Neural cell (in vitro differentiated cells): ENCODE results near the gene RIN2. TPM values are rescaled to one million over a fixed set of nuclear protein-coding genes. Genes with fewer than 3 reads are reported as not detected.

ENCODE experiments used
- H2AFZ ChIP-seq: fragments of 200-600, 300-800 bp; sonication (generic), shearing (Covaris generic); 2 replicates; pipeline ENCODE4 v1.6.0; 2014; ENCODE audit warnings: low read depth, mild to moderate bottlenecking, antibody characterized with exemption, low read length, moderate library complexity
- H3F3A ChIP-seq: fragments of 200-600 bp; shearing (Covaris generic); 2 replicates; pipeline ENCODE4 v1.6.1; 2016; ENCODE audit warnings: mild to moderate bottlenecking, moderate library complexity, mixed read lengths, antibody characterized with exemption, low read length; ENCODE audit not compliant: insufficient read depth, poor library complexity, severe bottlenecking
- H3K27ac ChIP-seq: fragments of 200-600, 300-800 bp; sonication (generic), shearing (Covaris generic); 2 replicates; pipeline ENCODE4 v1.5.1; 2014; ENCODE audit warnings: mild to moderate bottlenecking, low read length, moderate library complexity
- H3K27me3 ChIP-seq: fragments of 300-800, 200-600 bp; sonication (generic), shearing (Covaris generic); 2 replicates; pipeline ENCODE4 v1.6.0; 2014; ENCODE audit warnings: mild to moderate bottlenecking, low read depth, low read length, moderate library complexity; ENCODE audit not compliant: insufficient read depth
- H3K36me3 ChIP-seq: fragments of 300-800, 200-600 bp; sonication (generic), shearing (Covaris generic); 2 replicates; pipeline ENCODE4 v1.5.1; 2014; ENCODE audit warnings: mild to moderate bottlenecking, antibody characterized with exemption, low read length, moderate library complexity; ENCODE audit not compliant: insufficient read depth
- H3K4me2 ChIP-seq: fragments of 300-800, 200-600 bp; sonication (generic), shearing (Covaris generic); 2 replicates; pipeline ENCODE4 v1.6.0; 2014; ENCODE audit warnings: mild to moderate bottlenecking, low read length
- H3K4me3 ChIP-seq: fragments of 300-800, 200-600 bp; sonication (generic), shearing (Covaris generic); 2 replicates; pipeline ENCODE4 v1.5.1; 2014; ENCODE audit warnings: mild to moderate bottlenecking, low read length, moderate library complexity
- H3K79me2 ChIP-seq: fragments of 200-600 bp; shearing (Covaris generic); replicated peaks from 2 replicates; pipeline ENCODE4 v1.6.0; 2014; ENCODE audit warnings: mild to moderate bottlenecking, low read length, moderate library complexity; ENCODE audit not compliant: insufficient read depth
- H3K9ac ChIP-seq: fragments of 300-800, 200-600 bp; sonication (generic), shearing (Covaris generic); 2 replicates; pipeline ENCODE4 v1.6.1; 2016; ENCODE audit warnings: mild to moderate bottlenecking, low read length, mixed read lengths
- H3K9me2 ChIP-seq: fragments of 200-600 bp; shearing (Covaris generic); 2 replicates; pipeline ENCODE4 v1.6.1; 2016; ENCODE audit warnings: mild to moderate bottlenecking, low read length, mixed read lengths; ENCODE audit not compliant: insufficient read depth
- H3K9me3 ChIP-seq: fragments of 200-600, 300-800 bp; sonication (generic), shearing (Covaris generic); 2 replicates; pipeline ENCODE4 v1.6.1; 2016; ENCODE audit warnings: mild to moderate bottlenecking, mixed run types, low read length, moderate library complexity, mixed read lengths
- H4K20me1 ChIP-seq: fragments of 200-600 bp; shearing (Covaris generic); 2 replicates; pipeline ENCODE4 v1.6.1; 2016; ENCODE audit warnings: mild to moderate bottlenecking, mixed run types; ENCODE audit not compliant: insufficient read depth
- EP300 ChIP-seq: fragments of 450-650 bp; conservative IDR thresholded peaks from 2 replicates; pipeline ENCODE4 v1.6.1; 2014; ENCODE audit warnings: antibody characterized with exemption, mild to moderate bottlenecking, moderate library complexity; ENCODE audit not compliant: poor library complexity, severe bottlenecking
- EZH2 ChIP-seq: fragments of 200-600, 300-800 bp; shearing (Covaris generic), sonication (generic); IDR thresholded peaks from 2 replicates; pipeline ENCODE4 v1.6.1; 2014; ENCODE audit warnings: antibody characterized with exemption, low read length, borderline replicate concordance, mild to moderate bottlenecking; ENCODE audit not compliant: insufficient read depth, poor library complexity, severe bottlenecking
- MXI1 ChIP-seq: fragments of 450-650 bp; conservative IDR thresholded peaks from 2 replicates; pipeline ENCODE4 v1.6.1; 2014; ENCODE audit warnings: antibody characterized with exemption, mild to moderate bottlenecking; ENCODE audit not compliant: poor library complexity, severe bottlenecking
- POLR2AphosphoS5 ChIP-seq: IDR thresholded peaks from 2 replicates; pipeline ENCODE4 v1.6.1; 2012
- RAD21 ChIP-seq: fragments of 450-650 bp; conservative IDR thresholded peaks from 2 replicates; pipeline ENCODE4 v1.6.1; 2014; ENCODE audit warnings: antibody characterized with exemption, mild to moderate bottlenecking, moderate library complexity
- SMC3 ChIP-seq: fragments of 450-650 bp; conservative IDR thresholded peaks from 2 replicates; pipeline ENCODE4 v1.6.1; 2014; ENCODE audit warnings: antibody characterized with exemption, mild to moderate bottlenecking, moderate library complexity; ENCODE audit not compliant: poor library complexity
- TAF1 ChIP-seq: IDR thresholded peaks from 2 replicates; pipeline ENCODE4 v1.6.1; 2012; ENCODE audit warnings: low read depth
- polyA plus RNA-seq: library from polyadenylated mRNA; depleted of rRNA; stranded (reverse); fragments of >200 nt; gene quantifications from 2 replicates; pipeline ENCODE4 v1.2.3, GENCODE V29; 2014
- TF ChIP-seq, protein P1 (sequence below): fragments of 450-650 bp; IDR thresholded peaks from 2 replicates; pipeline ENCODE4 v1.5.1; 2014; ENCODE audit warnings: antibody characterized with exemption, mild to moderate bottlenecking, moderate library complexity; ENCODE audit not compliant: poor library complexity, severe bottlenecking
- TF ChIP-seq, protein P2 (sequence below): IDR thresholded peaks from 2 replicates; pipeline ENCODE4 v1.6.1; 2012; ENCODE audit warnings: borderline replicate concordance

Gene RIN2
- polyA plus RNA-seq, 1 donor from 2014 or later: 4.7 TPM

DNA sequence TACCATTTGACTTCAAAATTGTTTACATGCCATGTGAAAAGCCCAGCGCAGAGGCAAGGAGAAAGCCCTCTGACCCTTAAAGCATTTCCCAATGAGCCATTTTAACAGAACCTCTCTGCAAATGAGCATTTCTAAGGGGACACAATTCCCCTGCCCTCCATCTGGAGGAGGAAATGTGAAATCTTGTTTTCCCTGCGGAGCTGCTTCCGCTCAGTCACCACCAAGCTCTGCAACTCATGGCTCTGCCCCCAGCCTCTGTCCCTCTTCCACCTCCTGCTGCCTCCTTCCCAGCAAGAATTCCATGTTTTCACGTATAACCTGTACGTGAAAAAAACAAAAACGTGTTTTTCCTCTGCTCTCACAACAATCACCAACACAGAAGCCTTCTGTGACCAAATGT, 12.3 kb downstream of the RIN2 start:
- no peak overlapping the region for H3K27ac ChIP-seq
- H3K4me2 ChIP-seq: no peak overlapping the region
- H3K9me2 ChIP-seq: no peaks in the 10 kb centered on the region
- no peak for TF ChIP-seq TAF1
- TF ChIP-seq POLR2AphosphoS5: no peak
- TF ChIP-seq EP300: no peak
- TF ChIP-seq MXI1: no peak
- TF ChIP-seq, protein P1, sequence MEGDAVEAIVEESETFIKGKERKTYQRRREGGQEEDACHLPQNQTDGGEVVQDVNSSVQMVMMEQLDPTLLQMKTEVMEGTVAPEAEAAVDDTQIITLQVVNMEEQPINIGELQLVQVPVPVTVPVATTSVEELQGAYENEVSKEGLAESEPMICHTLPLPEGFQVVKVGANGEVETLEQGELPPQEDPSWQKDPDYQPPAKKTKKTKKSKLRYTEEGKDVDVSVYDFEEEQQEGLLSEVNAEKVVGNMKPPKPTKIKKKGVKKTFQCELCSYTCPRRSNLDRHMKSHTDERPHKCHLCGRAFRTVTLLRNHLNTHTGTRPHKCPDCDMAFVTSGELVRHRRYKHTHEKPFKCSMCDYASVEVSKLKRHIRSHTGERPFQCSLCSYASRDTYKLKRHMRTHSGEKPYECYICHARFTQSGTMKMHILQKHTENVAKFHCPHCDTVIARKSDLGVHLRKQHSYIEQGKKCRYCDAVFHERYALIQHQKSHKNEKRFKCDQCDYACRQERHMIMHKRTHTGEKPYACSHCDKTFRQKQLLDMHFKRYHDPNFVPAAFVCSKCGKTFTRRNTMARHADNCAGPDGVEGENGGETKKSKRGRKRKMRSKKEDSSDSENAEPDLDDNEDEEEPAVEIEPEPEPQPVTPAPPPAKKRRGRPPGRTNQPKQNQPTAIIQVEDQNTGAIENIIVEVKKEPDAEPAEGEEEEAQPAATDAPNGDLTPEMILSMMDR: no peak
- no peak overlapping the region for H2AFZ ChIP-seq
- H3K27me3 ChIP-seq: no peaks in the 10 kb centered on the region
- H3F3A ChIP-seq: no peaks in the 10 kb centered on the region
- no peaks in the 10 kb centered on the region for H4K20me1 ChIP-seq
- H3K4me3 ChIP-seq: no peak overlapping the region
- H3K9ac ChIP-seq: no peak overlapping the region
- no peaks in the 10 kb centered on the region for H3K9me3 ChIP-seq
- H3K36me3 ChIP-seq: no peaks in the 10 kb centered on the region
- peaks cover 17% of the 10 kb centered on the region for H3K79me2 ChIP-seq

DNA sequence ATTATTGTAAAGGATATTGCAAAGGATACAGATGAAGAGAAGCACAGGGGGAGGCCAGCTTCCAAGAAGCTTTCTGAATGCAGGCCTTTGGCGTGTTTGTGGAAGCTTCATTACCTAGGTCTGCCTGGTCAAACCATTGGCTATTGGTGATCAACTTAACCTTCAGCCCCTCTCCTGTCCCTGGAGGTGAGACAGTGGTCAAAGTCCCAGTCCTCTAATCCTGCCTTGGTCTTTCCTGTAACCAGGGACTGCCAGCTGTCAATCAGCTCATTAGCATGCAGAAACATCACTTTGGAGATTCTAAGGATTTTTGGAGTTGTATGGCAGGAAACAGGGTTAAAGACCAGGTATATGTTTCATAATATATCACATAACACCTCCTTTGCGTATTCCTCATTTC, 13.0 kb downstream of the RIN2 start:
- Histone ChIP-seq H3K9me2 (no peaks in the 10 kb centered on the region), H3K36me3 (no peaks in the 10 kb centered on the region), H3F3A (no peaks in the 10 kb centered on the region), H3K27ac (no peak overlapping the region), H3K9me3 (no peaks in the 10 kb centered on the region), H3K4me3 (no peak overlapping the region), H3K27me3 (no peaks in the 10 kb centered on the region), H3K4me2 (no peak overlapping the region), H4K20me1 (no peaks in the 10 kb centered on the region), H3K9ac (no peak overlapping the region), H2AFZ (no peak overlapping the region), H3K79me2 (peaks cover 18% of the 10 kb centered on the region)
- TF ChIP-seq EP300 (no peak), SMC3 (no peak), POLR2AphosphoS5 (no peak)
- TF ChIP-seq, protein P2, sequence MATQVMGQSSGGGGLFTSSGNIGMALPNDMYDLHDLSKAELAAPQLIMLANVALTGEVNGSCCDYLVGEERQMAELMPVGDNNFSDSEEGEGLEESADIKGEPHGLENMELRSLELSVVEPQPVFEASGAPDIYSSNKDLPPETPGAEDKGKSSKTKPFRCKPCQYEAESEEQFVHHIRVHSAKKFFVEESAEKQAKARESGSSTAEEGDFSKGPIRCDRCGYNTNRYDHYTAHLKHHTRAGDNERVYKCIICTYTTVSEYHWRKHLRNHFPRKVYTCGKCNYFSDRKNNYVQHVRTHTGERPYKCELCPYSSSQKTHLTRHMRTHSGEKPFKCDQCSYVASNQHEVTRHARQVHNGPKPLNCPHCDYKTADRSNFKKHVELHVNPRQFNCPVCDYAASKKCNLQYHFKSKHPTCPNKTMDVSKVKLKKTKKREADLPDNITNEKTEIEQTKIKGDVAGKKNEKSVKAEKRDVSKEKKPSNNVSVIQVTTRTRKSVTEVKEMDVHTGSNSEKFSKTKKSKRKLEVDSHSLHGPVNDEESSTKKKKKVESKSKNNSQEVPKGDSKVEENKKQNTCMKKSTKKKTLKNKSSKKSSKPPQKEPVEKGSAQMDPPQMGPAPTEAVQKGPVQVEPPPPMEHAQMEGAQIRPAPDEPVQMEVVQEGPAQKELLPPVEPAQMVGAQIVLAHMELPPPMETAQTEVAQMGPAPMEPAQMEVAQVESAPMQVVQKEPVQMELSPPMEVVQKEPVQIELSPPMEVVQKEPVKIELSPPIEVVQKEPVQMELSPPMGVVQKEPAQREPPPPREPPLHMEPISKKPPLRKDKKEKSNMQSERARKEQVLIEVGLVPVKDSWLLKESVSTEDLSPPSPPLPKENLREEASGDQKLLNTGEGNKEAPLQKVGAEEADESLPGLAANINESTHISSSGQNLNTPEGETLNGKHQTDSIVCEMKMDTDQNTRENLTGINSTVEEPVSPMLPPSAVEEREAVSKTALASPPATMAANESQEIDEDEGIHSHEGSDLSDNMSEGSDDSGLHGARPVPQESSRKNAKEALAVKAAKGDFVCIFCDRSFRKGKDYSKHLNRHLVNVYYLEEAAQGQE: no peak

DNA sequence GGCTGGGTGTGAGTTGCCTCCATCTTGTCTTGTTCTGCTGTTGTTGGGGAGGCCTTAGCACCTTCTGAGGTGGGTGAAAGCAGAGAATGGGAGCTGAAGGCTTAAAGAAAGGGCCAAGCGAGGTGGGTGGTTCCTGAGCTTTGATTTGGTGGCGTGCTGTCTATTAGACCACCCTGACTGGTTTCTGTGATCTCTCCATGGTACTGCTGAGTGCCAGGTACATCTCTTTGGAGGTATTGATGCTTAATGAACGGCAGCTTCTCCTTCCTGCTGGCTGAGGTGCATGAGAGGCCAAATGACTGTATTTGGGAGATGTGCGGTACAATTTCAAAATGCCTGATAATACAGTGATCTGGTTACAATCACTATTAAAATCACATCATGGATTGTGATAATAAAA, 15.4 kb downstream of the RIN2 start:
- TF ChIP-seq MXI1 (no peak), RAD21 (no peak), SMC3 (no peak), EP300 (no peak), TAF1 (no peak), POLR2AphosphoS5 (no peak), EZH2 (no peak)
- TF ChIP-seq, protein P2: no peak
- TF ChIP-seq, protein P1: no peak

More for the DNA sequence above, 15.4 kb downstream of the RIN2 start:
- Histone ChIP-seq H3K79me2 (peaks cover 16% of the 10 kb centered on the region), H4K20me1 (no peaks in the 10 kb centered on the region), H3K4me3 (no peak overlapping the region), H3F3A (no peaks in the 10 kb centered on the region), H3K9me2 (no peaks in the 10 kb centered on the region), H3K36me3 (no peaks in the 10 kb centered on the region), H3K4me2 (no peak overlapping the region), H3K27ac (no peak overlapping the region), H3K9me3 (no peaks in the 10 kb centered on the region), H2AFZ (no peak overlapping the region), H3K27me3 (no peaks in the 10 kb centered on the region), H3K9ac (no peak overlapping the region)
